ENCODE data around the gene TNFRSF14.
"Not testable (repeated sequence)": the region's sequence is repeated elsewhere in the genome, so short reads cannot be mapped to it uniquely, and the experiment has no call there.

TNFRSF14 gene

DNA sequence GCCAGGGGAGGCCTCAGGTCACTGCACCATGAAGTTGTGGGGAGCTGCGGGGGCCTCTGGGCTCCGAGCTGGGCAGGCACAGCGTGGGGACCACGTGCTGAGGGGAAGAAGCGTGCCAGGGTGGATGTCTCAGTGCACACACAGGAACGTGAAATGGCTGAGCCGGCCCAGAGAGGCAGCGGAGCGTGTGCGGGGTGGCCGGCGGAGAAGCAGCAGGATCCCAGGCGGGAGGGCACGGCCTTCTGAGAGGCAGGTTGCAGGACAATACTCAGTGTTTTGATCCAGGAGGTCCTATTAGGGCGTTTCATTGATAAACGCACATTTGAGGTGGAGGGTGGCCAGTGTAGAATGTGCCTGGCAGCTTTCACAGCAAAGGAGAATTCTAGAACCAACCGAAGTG is 12.9 kb downstream of the TNFRSF14 start:
- no peak for DNase-seq (ENCODE audit: low read depth)

DNA sequence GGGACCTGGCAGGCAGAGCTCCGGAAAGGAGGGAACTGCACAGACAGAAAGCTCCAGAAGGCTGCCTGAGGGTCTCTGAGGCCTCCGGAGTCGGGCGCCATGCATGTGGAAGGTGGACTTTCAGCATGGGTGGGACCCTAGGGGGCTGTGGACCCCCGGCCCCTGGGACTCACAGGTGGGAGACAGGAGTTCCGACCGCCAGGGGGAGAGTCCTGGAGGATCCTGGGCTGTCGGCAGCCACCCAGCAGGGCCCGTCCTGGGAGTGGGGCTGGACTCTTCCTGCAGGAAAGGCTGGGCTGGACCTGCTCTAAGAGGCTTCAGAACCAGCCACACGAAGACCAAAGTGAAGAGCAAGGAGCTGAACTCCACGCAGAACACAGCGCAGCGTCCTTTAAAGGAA is 13.5 kb downstream of the TNFRSF14 start:
- DNase-seq (ENCODE audit: low read depth): not testable (repeated sequence)

GRCh38 chr1:2570332-2570731 is 14.2 kb downstream of the TNFRSF14 start:
- no peak for DNase-seq (ENCODE audit: low read depth)

- DNase-seq (ENCODE audit: low read depth): no peak
Measured at GRCh38 chr1:2571348-2571747, 15.2 kb downstream of the TNFRSF14 start.

GRCh38 chr1:2573250-2573920 is 17.2 kb downstream of the TNFRSF14 start:
- no peak for DNase-seq (ENCODE audit: low read depth)

DNA sequence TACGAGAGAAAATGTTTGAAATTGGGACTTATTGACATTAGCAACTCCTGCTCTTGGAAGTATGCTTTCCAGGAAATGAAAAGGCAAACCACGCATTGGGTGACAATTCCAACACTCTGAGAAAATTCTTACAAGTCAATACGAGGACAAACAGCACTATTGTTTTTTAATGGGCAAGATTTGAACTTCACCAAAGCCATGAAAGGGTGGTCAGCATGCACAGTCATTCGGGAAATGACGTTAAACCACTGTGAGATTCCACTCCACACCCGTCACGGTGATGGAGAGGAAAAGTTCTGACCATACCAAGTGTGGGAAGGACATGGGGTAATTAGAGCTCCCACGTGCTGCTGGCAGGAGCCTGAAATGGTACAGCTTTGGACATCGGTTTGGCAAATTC is 18.2 kb downstream of the TNFRSF14 start:
- DNase-seq (ENCODE audit: low read depth): no peak

- DNase-seq (ENCODE audit: low read depth): no peak
Measured at GRCh38 chr1:2575801-2576663, 19.9 kb downstream of the TNFRSF14 start.

- peak; percentile 56 for DNase-seq (ENCODE audit: low read depth)
Measured at GRCh38 chr1:2577565-2578075, 21.4 kb downstream of the TNFRSF14 start.

GRCh38 chr1:2578758-2579118 is 22.6 kb downstream of the TNFRSF14 start:
- DNase-seq (ENCODE audit: low read depth): no peak

GRCh38 chr1:2580691-2581090 is 24.5 kb downstream of the TNFRSF14 start:
- DNase-seq (ENCODE audit: low read depth): no peak

DNA sequence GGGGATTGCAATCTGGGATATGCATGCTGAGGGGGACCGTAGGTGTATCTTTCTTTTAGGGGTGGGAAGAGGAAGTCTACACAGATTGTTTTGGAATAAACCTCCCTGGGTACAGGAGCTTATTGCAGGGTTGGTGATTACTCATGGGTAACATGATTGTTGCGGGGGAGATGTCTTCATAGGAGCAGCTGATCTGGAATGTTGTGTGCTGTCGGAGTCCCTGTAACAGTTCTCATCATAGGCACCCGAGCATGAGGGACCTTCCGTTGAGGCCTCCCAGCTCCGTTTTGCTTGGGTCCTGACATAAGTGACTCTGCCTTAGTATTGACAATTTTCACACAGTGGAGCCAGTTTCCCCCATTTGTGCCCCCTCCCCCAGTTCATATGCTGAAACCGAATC is 26.2 kb downstream of the TNFRSF14 start:
- no peak for DNase-seq (ENCODE audit: low read depth)

DNA sequence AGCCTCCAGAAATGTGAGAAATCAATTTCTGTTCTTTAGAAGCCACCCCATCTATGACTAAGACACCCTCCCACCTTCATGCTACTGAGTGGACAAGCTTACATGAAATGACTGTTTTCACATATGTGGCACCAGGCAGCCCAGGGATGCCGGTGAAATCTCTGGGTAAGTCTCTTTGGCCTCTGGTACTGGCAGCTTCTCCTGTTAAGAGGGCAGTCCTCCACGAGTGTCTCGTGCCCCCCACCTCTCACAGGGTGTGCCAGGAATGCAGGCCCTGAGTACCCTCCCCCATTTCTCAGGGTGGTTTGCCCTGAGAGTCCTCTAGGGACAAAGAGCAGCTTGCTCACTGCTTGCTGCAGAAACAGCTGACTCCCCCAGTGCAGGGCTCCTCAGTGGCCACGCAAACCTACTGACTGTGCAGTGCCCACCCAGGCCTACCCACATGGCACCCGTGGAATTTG is 27.2 kb downstream of the TNFRSF14 start:
- no peak for DNase-seq (ENCODE audit: low read depth)

GRCh38 chr1:2583871-2584351 is 27.7 kb downstream of the TNFRSF14 start:
- peak; percentile 34 for DNase-seq (ENCODE audit: low read depth)

DNA sequence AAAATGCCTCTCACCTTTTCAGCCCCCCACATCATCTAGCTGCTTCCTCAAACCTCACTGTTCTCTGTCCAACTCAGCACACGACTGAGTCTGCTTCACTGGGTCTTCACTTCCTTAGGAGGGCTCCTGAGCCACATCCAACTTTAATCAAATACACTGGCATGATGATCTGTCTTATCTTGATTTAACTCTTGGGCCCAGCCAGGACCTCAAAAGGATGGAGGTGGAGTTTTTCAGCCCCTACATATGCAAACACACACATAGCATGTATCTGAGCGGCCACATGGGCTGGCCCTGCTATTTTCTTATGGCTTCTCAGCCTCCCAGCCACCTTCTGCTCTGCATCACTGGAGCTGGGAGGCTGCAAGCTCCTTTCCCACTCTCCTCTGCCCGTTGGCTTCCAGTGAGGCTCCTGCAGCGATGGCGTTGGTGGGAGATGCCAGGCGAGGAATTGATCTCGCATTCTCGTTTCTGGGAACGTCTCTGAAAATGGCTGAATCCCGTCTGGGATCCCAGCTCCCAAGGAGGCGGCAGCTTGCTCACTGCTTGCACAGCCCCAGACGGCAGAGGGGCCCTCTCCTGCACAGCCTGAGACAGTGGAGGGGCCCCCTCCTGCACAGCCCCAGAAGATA is 28.6 kb downstream of the TNFRSF14 start:
- DNase-seq (ENCODE audit: low read depth): no peak

- DNase-seq (ENCODE audit: low read depth): peak; percentile 66
Measured at GRCh38 chr1:2585318-2586092, 29.3 kb downstream of the TNFRSF14 start.

- DNase-seq (ENCODE audit: low read depth): peak; percentile 95
Measured at GRCh38 chr1:2586154-2587070, 30.2 kb downstream of the TNFRSF14 start, which contains the start of gene PRXL2B. Gene PRXL2B, plus strand, starts transcription at chr1:2586777. Its CDS starts 109 bp downstream, at chr1:2586886.

- no peak for DNase-seq (ENCODE audit: low read depth)
Measured at GRCh38 chr1:2587071-2587859, 31.1 kb downstream of the TNFRSF14 start.

DNA sequence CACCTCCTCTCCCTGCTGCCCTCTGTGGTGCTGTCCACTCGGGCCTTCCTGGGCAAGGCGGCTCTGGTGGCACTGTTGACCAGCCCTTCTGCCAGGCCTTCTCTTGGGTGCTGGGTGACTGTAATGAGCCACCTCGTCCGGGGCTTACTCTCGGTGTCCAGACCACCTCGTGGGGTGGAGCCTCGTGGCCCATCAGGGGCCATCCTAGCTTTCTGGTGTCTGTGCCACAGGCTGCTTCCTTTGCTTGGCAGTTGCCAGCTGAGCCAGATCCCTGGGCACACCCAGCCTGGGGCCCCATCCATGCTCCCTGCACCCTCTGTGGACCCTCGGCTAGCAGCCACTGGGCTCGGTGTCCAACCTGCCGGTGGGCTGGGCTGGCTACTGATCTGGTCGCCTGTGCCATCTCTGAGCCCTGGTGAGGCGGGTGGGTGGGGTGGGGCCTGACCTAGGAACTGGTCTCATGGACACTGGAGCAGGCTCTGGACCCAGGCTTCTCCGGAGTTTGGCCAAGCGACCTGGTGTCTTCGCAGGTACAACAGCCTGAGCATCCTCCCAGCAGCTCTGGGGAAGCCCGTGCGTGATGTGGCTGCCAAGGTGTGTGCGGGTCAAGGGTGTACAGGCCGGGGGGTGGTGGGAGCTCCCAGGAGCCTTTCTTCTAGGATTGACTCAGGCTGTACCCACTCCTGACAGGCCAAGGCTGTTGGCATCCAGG is 31.8 kb downstream of the TNFRSF14 start:
- no peak for DNase-seq (ENCODE audit: low read depth)

Measured in T-helper 22 cell (primary cell).